ENCODE data around the gene DYSF. TPM values are rescaled to one million over a fixed set of nuclear protein-coding genes. Genes with fewer than 3 reads are reported as not detected.
"Not testable (repeated sequence)": the region's sequence is repeated elsewhere in the genome, so short reads cannot be mapped to it uniquely, and the experiment has no call there.

Gene DYSF
- total and polyA plus RNA-seq, 2 donors (not counting 3 experiments of a cell fraction or from before 2014, with no cell fraction given): 50.9 to 152 TPM

- Histone ChIP-seq H3K4me2 (ENCODE audit: insufficient read depth, low read length) (no peak overlapping the region), H3K27ac (ENCODE audit: insufficient read depth, low read depth, low read length) (no peak overlapping the region), H3K4me1 (ENCODE audit: control insufficient read depth, extremely low read depth, insufficient read depth, low read length) (peaks cover 12% of the 10 kb centered on the region), H3K27me3 (ENCODE audit: control insufficient read depth in 2 of 2, insufficient read depth in 2 of 2, low read length in 2 of 2) (no peaks in the 10 kb centered on the region), H3K9ac (replicated peaks; ENCODE audit: extremely low read depth, insufficient read depth, low read length) (no peak overlapping the region), H3K4me3 (replicated peaks in 1 of 3; ENCODE audit: insufficient read depth in 1 of 3, low read depth in 1 of 3, low read length in 3 of 3) (no peak overlapping the region), H2AFZ (ENCODE audit: low read depth, low read length) (no peak overlapping the region), H3K36me3 (ENCODE audit: control insufficient read depth in 2 of 2, extremely low read depth in 1 of 2, insufficient read depth in 2 of 2, low read length in 2 of 2) (peaks cover 11 to 30% of the 10 kb centered on the region in 2 experiments), H3K79me2 (ENCODE audit: control insufficient read depth, insufficient read depth, low read length) (no peaks in the 10 kb centered on the region), H3K9me3 (replicated peaks; ENCODE audit: control insufficient read depth, insufficient read depth, low read length) (no peaks in the 10 kb centered on the region), H4K20me1 (replicated peaks; ENCODE audit: control insufficient read depth, extremely low read depth, insufficient read depth, low read length) (no peaks in the 10 kb centered on the region), H3K9me1 (replicated peaks; ENCODE audit: control insufficient read depth, extremely low read depth, insufficient read depth, low read length) (no peaks in the 10 kb centered on the region)
- BruUV-seq (replicated peaks): no TSS peak
- DNase-seq (ENCODE audit: low read depth, low spot score) (no peak), FAIRE-seq (no peak)
- ChIA-PET CTCF (interaction anchor here (0.6 to 1.0 kb wide), 3 partner anchors 26 to 129 kb away, joined by 3 to 4 read pairs (median 3); no protein-coding TSS in a partner anchor), POLR2A (no interaction called here)
- dilution Hi-C loops (cut with MboI; ENCODE audit: extremely low pct_ligation_motif_present, low sequenced_read_pairs): no loop called here
- intact Hi-C loops (cut with micrococcal nuclease): loop anchor here (2.0 kb wide), 1 partner anchor 18 kb away; no protein-coding TSS in a partner anchor
- TF ChIP-seq EZH2 (IDR thresholded peaks at IDR 0.05; ENCODE audit: borderline replicate concordance, low read depth, low read length, severe bottlenecking) (no peak), MYC (IDR thresholded peaks at IDR 0.05; ENCODE audit: low read depth, low read length) (no peak), POLR2AphosphoS5 (IDR thresholded peaks at IDR 0.05; ENCODE audit: insufficient read depth, low read depth, low read length) (no peak), JUN (IDR thresholded peaks at IDR 0.05; ENCODE audit: borderline replicate concordance, insufficient read depth, insufficient read length, low read depth) (no peak), POLR2A (IDR thresholded peaks at IDR 0.05; ENCODE audit: low read depth, low read length) (no peak), CTCF (IDR thresholded peaks at IDR 0.05; ENCODE audit: extremely low read depth in 1 of 2, insufficient read depth in 1 of 2, low read depth in 1 of 2, low read length in 2 of 2) (no peak)
These were observed 24.6 kb upstream of the DYSF start for GRCh38 chr2:71428472-71429383.

- dilution Hi-C loops (cut with MboI; ENCODE audit: extremely low pct_ligation_motif_present, low sequenced_read_pairs); H3K36me3 ChIP-seq (ENCODE audit: control insufficient read depth in 2 of 2, extremely low read depth in 1 of 2, insufficient read depth in 2 of 2, low read length in 2 of 2); H2AFZ ChIP-seq (ENCODE audit: low read depth, low read length); H3K27ac ChIP-seq (ENCODE audit: insufficient read depth, low read depth, low read length); H3K4me2 ChIP-seq (ENCODE audit: insufficient read depth, low read length); H3K9ac ChIP-seq (replicated peaks; ENCODE audit: extremely low read depth, insufficient read depth, low read length); DNase-seq (ENCODE audit: low read depth, low spot score); intact Hi-C loops (cut with micrococcal nuclease); H4K20me1 ChIP-seq (replicated peaks; ENCODE audit: control insufficient read depth, extremely low read depth, insufficient read depth, low read length); H3K9me3 ChIP-seq (replicated peaks; ENCODE audit: control insufficient read depth, insufficient read depth, low read length); H3K79me2 ChIP-seq (ENCODE audit: control insufficient read depth, insufficient read depth, low read length); H3K4me1 ChIP-seq (ENCODE audit: control insufficient read depth, extremely low read depth, insufficient read depth, low read length); BruUV-seq (replicated peaks); H3K27me3 ChIP-seq (ENCODE audit: control insufficient read depth in 2 of 2, insufficient read depth in 2 of 2, low read length in 2 of 2); FAIRE-seq; H3K9me1 ChIP-seq (replicated peaks; ENCODE audit: control insufficient read depth, extremely low read depth, insufficient read depth, low read length); POLR2A ChIA-PET; H3K4me3 ChIP-seq (replicated peaks in 1 of 3; ENCODE audit: insufficient read depth in 1 of 3, low read depth in 1 of 3, low read length in 3 of 3): not testable (repeated sequence)
- CTCF ChIA-PET: interaction anchor here (1.7 to 3.3 kb wide), 3 partner anchors 16 to 145 kb away, joined by 5 to 14 read pairs (median 6); no protein-coding TSS in a partner anchor
These were observed 8.2 kb upstream of the DYSF start for GRCh38 chr2:71445142-71445541.

Data from endothelial cell of umbilical vein (primary cell).